DND-41 (cell line): ENCODE results near the gene OPCML.

Experiments used
- ATAC-seq: fragments of 200-7000 bp; cut with Tn5 transposase; 3 replicates; pipeline ENCODE4 v1.9.1; 2021; ENCODE audit warnings: low read depth; ENCODE audit not compliant: insufficient read depth
- DNase-seq: peaks from one replicate; pipeline ENCODE4 v3.0.0-alpha.2; 2020
- H2AFZ ChIP-seq: 2 replicates; pipeline ENCODE4 v1.6.0; 2012; ENCODE audit warnings: low read depth, low read length
- H3K27ac ChIP-seq: 2 replicates; pipeline ENCODE4 v1.5.1; 2012; ENCODE audit warnings: low read length, inconsistent platforms
- H3K27me3 ChIP-seq: fragments of 200-600 bp; sonication (generic); 2 replicates; pipeline ENCODE4 v1.6.0; 2012; ENCODE audit warnings: low read length, mild to moderate bottlenecking, inconsistent platforms; ENCODE audit not compliant: insufficient read depth, poor library complexity
- H3K36me3 ChIP-seq: 2 replicates; pipeline ENCODE4 v1.5.1; 2012; ENCODE audit warnings: low read length, inconsistent platforms; ENCODE audit not compliant: insufficient read depth
- H3K4me1 ChIP-seq: 2 replicates; pipeline ENCODE4 v1.5.1; 2012; ENCODE audit warnings: mild to moderate bottlenecking, low read length; ENCODE audit not compliant: insufficient read depth
- H3K4me2 ChIP-seq: 2 replicates; pipeline ENCODE4 v1.6.0; 2012; ENCODE audit warnings: mild to moderate bottlenecking, moderate library complexity, low read length, inconsistent platforms; ENCODE audit not compliant: insufficient read depth
- H3K4me3 ChIP-seq, 2 experiments: fragments of 200-600 bp in 1 of 2; shearing (Covaris generic) in 1 of 2; 2 replicates each; pipeline ENCODE4 v1.5.1; 2012 to 2016; ENCODE audit warnings: inconsistent platforms in 2 of 2, low read length in 2 of 2, mild to moderate bottlenecking in 2 of 2, low read depth in 1 of 2, moderate library complexity in 1 of 2
- H3K79me2 ChIP-seq: 2 replicates; pipeline ENCODE4 v1.6.0; 2012; ENCODE audit warnings: low read length, inconsistent platforms; ENCODE audit not compliant: insufficient read depth
- H3K9ac ChIP-seq: 2 replicates; pipeline ENCODE4 v1.6.0; 2012; ENCODE audit warnings: low read depth, mild to moderate bottlenecking, inconsistent platforms, low read length, moderate library complexity
- H3K9me3 ChIP-seq: 2 replicates; pipeline ENCODE4 v1.5.1; 2012; ENCODE audit warnings: low read length, moderate library complexity, mild to moderate bottlenecking, inconsistent platforms; ENCODE audit not compliant: insufficient read depth, severe bottlenecking
- H4K20me1 ChIP-seq: 2 replicates; pipeline ENCODE4 v1.6.0; 2012; ENCODE audit warnings: low read length; ENCODE audit not compliant: insufficient read depth
- EZH2 ChIP-seq: IDR thresholded peaks from 3 replicates; pipeline ENCODE4 v1.6.1; 2012; ENCODE audit warnings: borderline replicate concordance, low read depth, mild to moderate bottlenecking, moderate library complexity, low read length, inconsistent platforms; ENCODE audit not compliant: severe bottlenecking
- TF ChIP-seq, protein P1 (sequence below): IDR thresholded peaks from 2 replicates; pipeline ENCODE4 v1.5.1; 2012; ENCODE audit warnings: borderline replicate concordance, low read length, moderate library complexity, mild to moderate bottlenecking; ENCODE audit not compliant: poor library complexity, severe bottlenecking; ENCODE audit errors: extremely low read depth

OPCML gene

DNA sequence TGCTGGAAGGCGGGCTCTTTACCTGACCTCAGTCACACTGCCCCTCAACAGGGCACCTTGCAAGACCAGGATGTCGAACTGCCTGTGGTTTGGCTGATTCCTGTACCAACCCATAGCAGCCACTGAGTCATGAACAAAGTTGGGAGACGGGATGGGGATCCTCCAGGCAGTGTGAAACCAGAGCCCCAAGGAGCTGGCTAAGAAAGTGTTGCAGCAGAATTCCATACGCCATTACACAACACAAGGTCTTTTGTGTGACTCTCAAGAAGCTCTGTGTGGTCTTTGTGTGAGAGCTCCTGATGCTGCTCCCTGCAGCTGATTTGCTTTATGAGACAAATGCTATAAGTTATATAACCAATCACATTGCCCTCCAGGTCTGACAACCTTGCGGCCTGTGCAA lies 617.7 kb downstream of the OPCML start:
- H3K4me1 ChIP-seq: no peaks in the 10 kb centered on the region
- H3K4me3 ChIP-seq: no peak overlapping the region
- no peak overlapping the region for H3K4me2 ChIP-seq
- H3K9me3 ChIP-seq: no peaks in the 10 kb centered on the region
- no peak for DNase-seq
- H3K27ac ChIP-seq: no peak overlapping the region
- H3K27me3 ChIP-seq: no peaks in the 10 kb centered on the region
- ATAC-seq: no peak
- no peak for TF ChIP-seq EZH2
- TF ChIP-seq, protein P1, sequence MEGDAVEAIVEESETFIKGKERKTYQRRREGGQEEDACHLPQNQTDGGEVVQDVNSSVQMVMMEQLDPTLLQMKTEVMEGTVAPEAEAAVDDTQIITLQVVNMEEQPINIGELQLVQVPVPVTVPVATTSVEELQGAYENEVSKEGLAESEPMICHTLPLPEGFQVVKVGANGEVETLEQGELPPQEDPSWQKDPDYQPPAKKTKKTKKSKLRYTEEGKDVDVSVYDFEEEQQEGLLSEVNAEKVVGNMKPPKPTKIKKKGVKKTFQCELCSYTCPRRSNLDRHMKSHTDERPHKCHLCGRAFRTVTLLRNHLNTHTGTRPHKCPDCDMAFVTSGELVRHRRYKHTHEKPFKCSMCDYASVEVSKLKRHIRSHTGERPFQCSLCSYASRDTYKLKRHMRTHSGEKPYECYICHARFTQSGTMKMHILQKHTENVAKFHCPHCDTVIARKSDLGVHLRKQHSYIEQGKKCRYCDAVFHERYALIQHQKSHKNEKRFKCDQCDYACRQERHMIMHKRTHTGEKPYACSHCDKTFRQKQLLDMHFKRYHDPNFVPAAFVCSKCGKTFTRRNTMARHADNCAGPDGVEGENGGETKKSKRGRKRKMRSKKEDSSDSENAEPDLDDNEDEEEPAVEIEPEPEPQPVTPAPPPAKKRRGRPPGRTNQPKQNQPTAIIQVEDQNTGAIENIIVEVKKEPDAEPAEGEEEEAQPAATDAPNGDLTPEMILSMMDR: no peak
- no peaks in the 10 kb centered on the region for H3K79me2 ChIP-seq
- H3K36me3 ChIP-seq: no peaks in the 10 kb centered on the region
- no peaks in the 10 kb centered on the region for H4K20me1 ChIP-seq
- no peak overlapping the region for H3K9ac ChIP-seq
- no peak overlapping the region for H2AFZ ChIP-seq

DNA sequence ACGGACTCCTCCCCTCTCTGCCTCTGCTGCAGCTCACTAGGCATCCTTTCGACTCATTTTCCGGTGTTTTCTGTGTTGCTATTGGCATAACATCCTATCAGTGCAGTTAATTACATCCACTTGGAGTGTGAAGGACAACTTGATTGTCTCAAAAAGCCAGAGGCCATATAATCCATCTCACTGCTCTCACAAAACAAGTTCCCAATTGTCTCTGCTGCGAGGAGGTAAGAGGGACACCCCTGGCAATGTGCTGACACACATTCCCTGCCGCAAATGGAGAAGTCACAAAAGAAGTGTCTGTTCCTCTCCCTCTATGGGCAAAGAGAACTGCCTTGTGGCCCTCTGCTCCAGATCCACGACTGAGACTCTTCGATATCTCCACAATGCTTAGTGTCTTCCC lies 618.4 kb downstream of the OPCML start:
- Histone ChIP-seq H3K4me2 (no peak overlapping the region), H3K4me3 (no peak overlapping the region), H3K36me3 (no peaks in the 10 kb centered on the region), H3K27me3 (no peaks in the 10 kb centered on the region), H3K9ac (no peak overlapping the region), H2AFZ (no peak overlapping the region), H4K20me1 (no peaks in the 10 kb centered on the region), H3K9me3 (no peaks in the 10 kb centered on the region), H3K4me1 (no peaks in the 10 kb centered on the region), H3K79me2 (no peaks in the 10 kb centered on the region), H3K27ac (no peak overlapping the region)
- DNase-seq (no peak), ATAC-seq (no peak)
- TF ChIP-seq, protein P1: no peak
- TF ChIP-seq EZH2: no peak

DNA sequence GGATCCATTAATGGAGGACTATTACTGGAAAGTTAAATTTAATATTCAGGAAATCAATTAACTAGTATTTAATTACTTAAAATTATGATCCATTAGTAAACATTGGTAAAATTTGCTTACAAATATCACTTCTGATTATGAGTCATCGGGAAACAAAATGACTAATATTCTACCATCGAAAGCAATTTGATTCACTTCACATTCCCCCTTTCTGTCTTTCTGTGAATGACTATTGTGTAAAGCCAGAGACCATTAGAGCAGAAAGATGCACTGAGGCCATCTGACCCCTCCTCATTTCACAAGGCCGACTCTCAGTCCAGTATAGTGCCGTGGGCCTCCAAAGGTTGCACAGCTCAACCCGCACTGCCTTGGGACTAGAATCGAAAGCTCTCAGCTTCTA lies 619.0 kb downstream of the OPCML start:
- ATAC-seq (no peak), DNase-seq (no peak)
- Histone ChIP-seq H3K79me2 (no peaks in the 10 kb centered on the region), H3K4me2 (no peak overlapping the region), H3K9ac (no peak overlapping the region), H2AFZ (no peak overlapping the region), H3K4me3 (no peak overlapping the region), H3K27me3 (no peaks in the 10 kb centered on the region), H3K9me3 (no peaks in the 10 kb centered on the region), H3K4me1 (no peaks in the 10 kb centered on the region), H4K20me1 (no peaks in the 10 kb centered on the region), H3K27ac (no peak overlapping the region), H3K36me3 (no peaks in the 10 kb centered on the region)
- TF ChIP-seq, protein P1: no peak
- TF ChIP-seq EZH2: no peak

DNA sequence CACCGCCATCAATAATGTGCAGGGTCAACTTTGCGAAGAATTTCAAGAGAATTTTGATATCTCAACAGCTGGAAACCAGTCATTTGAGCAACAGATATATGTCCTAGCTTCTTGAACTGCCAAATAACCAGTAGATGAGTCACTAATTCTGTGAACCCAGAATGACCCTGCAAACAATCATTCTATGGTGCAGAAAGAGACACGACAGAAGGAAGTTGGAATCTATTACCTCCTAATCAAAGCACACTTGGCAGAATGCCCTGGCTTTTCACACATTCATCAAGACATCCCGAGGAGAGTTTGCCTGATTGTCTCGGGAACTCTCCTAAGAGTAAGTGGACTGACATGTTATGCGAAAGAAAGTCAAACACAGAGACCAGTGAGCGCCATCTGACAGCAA lies 621.1 kb downstream of the OPCML start:
- no peaks in the 10 kb centered on the region for H3K9me3 ChIP-seq
- DNase-seq (no peak), ATAC-seq (no peak)
- H3K4me3 ChIP-seq: no peak overlapping the region
- no peaks in the 10 kb centered on the region for H4K20me1 ChIP-seq
- TF ChIP-seq, protein P1: no peak
- TF ChIP-seq EZH2: no peak
- H3K4me2 ChIP-seq: no peak overlapping the region
- no peaks in the 10 kb centered on the region for H3K79me2 ChIP-seq
- H3K27ac ChIP-seq: no peak overlapping the region
- no peak overlapping the region for H2AFZ ChIP-seq
- no peaks in the 10 kb centered on the region for H3K36me3 ChIP-seq
- no peak overlapping the region for H3K9ac ChIP-seq
- H3K4me1 ChIP-seq: no peaks in the 10 kb centered on the region
- H3K27me3 ChIP-seq: no peaks in the 10 kb centered on the region
